ENCODE data around the gene NFILZ. TPM values are rescaled to one million over a fixed set of nuclear protein-coding genes. Genes with fewer than 3 reads are reported as not detected.
A peak's percentile ranks its signal among the peaks of the same experiment; 100 is the strongest.

The NFILZ gene, protein sequence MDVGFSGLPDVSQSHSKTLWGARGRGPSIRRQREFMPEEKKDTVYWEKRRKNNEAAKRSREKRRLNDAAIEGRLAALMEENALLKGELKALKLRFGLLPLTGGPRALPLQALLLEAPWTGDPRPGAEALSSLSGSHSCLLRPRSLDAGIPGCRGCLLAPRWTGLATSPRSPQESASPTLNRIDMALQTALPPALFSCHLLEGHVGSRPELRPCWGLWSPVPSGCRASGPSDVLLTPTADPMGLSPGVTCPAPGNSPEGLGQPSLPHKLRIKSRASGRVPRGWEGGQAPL
- polyA plus RNA-seq (not detected in 3 replicates), polyA minus RNA-seq (not detected in 3 replicates)
- not detected for polyA plus RNA-seq (2011; ENCODE audit: low read depth)
- not detected in 2 replicates for polyA plus RNA-seq (2011; cell fraction: cytosol; rRNA removed)
- not detected in 2 replicates for polyA plus RNA-seq (2011; cell fraction: nucleus; rRNA removed)
- not detected in 2 replicates for polyA plus RNA-seq (2012; ENCODE audit: low replicate concordance)
- polyA minus RNA-seq (2011; cell fraction: cytosol; rRNA and poly(A)+ RNA removed): not detected
- not detected in 2 replicates for polyA minus RNA-seq (2011; cell fraction: nucleus; rRNA and poly(A)+ RNA removed)

DNA sequence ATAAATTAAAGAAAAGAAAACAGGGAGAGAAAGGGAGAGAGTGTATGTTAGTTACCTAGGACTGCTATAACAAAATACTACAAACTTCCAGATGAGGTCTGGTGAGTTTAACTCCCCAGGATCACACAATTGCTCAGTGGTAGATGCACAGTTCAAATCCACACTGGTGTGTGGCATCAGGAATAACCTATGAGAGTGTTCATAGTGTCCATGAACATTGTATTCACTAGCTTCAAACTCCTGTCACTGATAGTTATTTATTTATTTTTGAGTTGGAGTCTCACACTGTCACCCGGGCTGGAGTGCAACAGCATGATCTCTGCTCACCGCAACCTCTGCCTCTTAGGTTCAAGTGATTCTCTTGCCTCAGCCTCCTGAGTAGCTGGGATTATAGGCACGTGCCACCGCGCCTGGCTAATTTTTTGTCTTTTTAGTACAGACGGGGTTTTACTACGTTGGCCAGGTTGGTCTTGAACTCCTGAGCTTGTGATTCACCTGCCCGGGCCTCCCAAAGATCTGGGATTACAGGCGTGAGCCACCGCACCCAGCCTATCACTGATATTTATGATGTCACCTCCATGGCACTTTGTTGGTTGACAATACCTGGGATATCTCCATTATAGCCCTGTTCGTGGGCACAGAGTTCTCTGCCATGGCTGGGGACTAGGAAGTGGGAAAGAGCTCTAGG is at the start of gene NFILZ:
TSS of gene NFILZ (plus strand) at position 638 of the 688 bp plus-strand sequence. CDS start 46,133 bp downstream, outside the sequence.
- no peak within 1 kb of the TSS for H3K4me2 ChIP-seq (ENCODE audit: control insufficient read depth, extremely low read depth, insufficient read depth, low read depth, low read length)
- DNase-seq (ENCODE audit: low read depth, low spot score) (no peak), FAIRE-seq (no peak)
- H3K27ac ChIP-seq (ENCODE audit: control insufficient read depth, insufficient read depth, low read length): no peak within 1 kb of the TSS
- H3K9me1 ChIP-seq (ENCODE audit: control insufficient read depth, extremely low read depth, insufficient read depth, low read length): no peaks in the 10 kb centered on the region
- no peaks in the 10 kb centered on the region for H4K20me1 ChIP-seq (ENCODE audit: control insufficient read depth, extremely low read depth, insufficient read depth, low read length)
- H3K4me1 ChIP-seq (ENCODE audit: control insufficient read depth, extremely low read depth, insufficient read depth, low read length): no peaks in the 10 kb centered on the region
- no peaks in the 10 kb centered on the region for H3K36me3 ChIP-seq (ENCODE audit: control insufficient read depth in 2 of 2, extremely low read depth in 1 of 2, insufficient read depth in 2 of 2, low read length in 2 of 2)
- H2AFZ ChIP-seq (ENCODE audit: control insufficient read depth, low read length): no peak within 1 kb of the TSS
- H3K9ac ChIP-seq (ENCODE audit: control insufficient read depth, extremely low read depth, insufficient read depth, low read length): no peak within 1 kb of the TSS
- H3K27me3 ChIP-seq (ENCODE audit: control insufficient read depth, extremely low read depth, insufficient read depth, low read length): no peaks in the 10 kb centered on the region
- no peak for TF ChIP-seq EZH2 (IDR thresholded peaks at IDR 0.05; ENCODE audit: low read length)
- TF ChIP-seq, protein P1, sequence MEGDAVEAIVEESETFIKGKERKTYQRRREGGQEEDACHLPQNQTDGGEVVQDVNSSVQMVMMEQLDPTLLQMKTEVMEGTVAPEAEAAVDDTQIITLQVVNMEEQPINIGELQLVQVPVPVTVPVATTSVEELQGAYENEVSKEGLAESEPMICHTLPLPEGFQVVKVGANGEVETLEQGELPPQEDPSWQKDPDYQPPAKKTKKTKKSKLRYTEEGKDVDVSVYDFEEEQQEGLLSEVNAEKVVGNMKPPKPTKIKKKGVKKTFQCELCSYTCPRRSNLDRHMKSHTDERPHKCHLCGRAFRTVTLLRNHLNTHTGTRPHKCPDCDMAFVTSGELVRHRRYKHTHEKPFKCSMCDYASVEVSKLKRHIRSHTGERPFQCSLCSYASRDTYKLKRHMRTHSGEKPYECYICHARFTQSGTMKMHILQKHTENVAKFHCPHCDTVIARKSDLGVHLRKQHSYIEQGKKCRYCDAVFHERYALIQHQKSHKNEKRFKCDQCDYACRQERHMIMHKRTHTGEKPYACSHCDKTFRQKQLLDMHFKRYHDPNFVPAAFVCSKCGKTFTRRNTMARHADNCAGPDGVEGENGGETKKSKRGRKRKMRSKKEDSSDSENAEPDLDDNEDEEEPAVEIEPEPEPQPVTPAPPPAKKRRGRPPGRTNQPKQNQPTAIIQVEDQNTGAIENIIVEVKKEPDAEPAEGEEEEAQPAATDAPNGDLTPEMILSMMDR (optimal IDR thresholded peaks at IDR 0.05 in 1 of 3, IDR thresholded peaks at IDR 0.05 in 1 of 3, conservative IDR thresholded peaks at IDR 0.05 in 1 of 3; ENCODE audit: extremely low read depth in 1 of 3, insufficient read depth in 2 of 3, low read length in 3 of 3): no peak
- no peaks in the 10 kb centered on the region for H3K9me3 ChIP-seq (ENCODE audit: control insufficient read depth, low read depth, low read length)
- H3K79me2 ChIP-seq (ENCODE audit: control insufficient read depth, insufficient read depth, low read length): no peaks in the 10 kb centered on the region
- dilution Hi-C loops (cut with MboI; ENCODE audit: extremely low pct_ligation_motif_present, low sequenced_read_pairs): no loop called here
- H3K4me3 ChIP-seq (ENCODE audit: control insufficient read depth in 2 of 3, extremely low read depth in 1 of 3, insufficient read depth in 2 of 3, low read depth in 1 of 3, low read length in 3 of 3): no peak within 1 kb of the TSS

DNA sequence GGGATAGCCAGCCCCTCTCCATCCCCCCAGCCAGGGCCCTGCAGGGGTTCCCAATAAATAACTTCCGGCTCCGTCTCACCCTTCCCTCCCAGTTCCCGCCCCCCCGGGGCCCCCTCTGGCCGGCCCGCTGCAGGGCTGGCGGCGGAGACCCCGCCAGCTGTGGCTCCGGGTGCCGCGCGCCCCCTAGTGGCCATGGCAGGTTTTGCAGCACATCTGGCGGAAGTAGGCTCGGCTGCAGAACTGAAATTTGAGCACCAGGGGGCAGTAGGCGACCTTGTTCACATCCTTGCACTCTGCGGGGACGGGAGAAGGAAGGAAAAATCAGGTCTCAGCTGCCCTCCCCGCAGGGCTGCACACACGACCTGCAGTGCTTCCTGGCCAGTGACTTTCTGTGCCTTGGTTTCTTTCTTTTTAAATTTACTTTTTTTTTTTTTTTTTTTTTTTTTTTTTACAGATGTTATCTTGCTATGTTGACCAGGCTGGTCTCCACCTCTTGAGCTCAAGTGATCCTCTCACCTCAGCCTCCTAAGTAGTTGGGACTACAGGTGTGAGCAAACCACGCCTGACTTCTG is 49.6 kb upstream of the NFILZ start:
- Histone ChIP-seq H3K9me1 (ENCODE audit: control insufficient read depth, extremely low read depth, insufficient read depth, low read length) (no peaks in the 10 kb centered on the region), H3K9ac (ENCODE audit: control insufficient read depth, extremely low read depth, insufficient read depth, low read length) (no peak overlapping the region), H2AFZ (ENCODE audit: control insufficient read depth, low read length) (no peak overlapping the region), H3K27me3 (ENCODE audit: control insufficient read depth, extremely low read depth, insufficient read depth, low read length) (no peaks in the 10 kb centered on the region), H3K27ac (ENCODE audit: control insufficient read depth, insufficient read depth, low read length) (no peak overlapping the region), H3K4me2 (ENCODE audit: control insufficient read depth, extremely low read depth, insufficient read depth, low read depth, low read length) (no peak overlapping the region), H3K4me3 (ENCODE audit: control insufficient read depth in 2 of 3, extremely low read depth in 1 of 3, insufficient read depth in 2 of 3, low read depth in 1 of 3, low read length in 3 of 3) (no peak overlapping the region), H4K20me1 (ENCODE audit: control insufficient read depth, extremely low read depth, insufficient read depth, low read length) (no peaks in the 10 kb centered on the region), H3K36me3 (ENCODE audit: control insufficient read depth in 2 of 2, extremely low read depth in 1 of 2, insufficient read depth in 2 of 2, low read length in 2 of 2) (no peaks in the 10 kb centered on the region), H3K4me1 (ENCODE audit: control insufficient read depth, extremely low read depth, insufficient read depth, low read length) (peaks cover under 1% of the 10 kb centered on the region), H3K9me3 (ENCODE audit: control insufficient read depth, low read depth, low read length) (no peaks in the 10 kb centered on the region), H3K79me2 (ENCODE audit: control insufficient read depth, insufficient read depth, low read length) (no peaks in the 10 kb centered on the region)
- TF ChIP-seq, protein P1 (optimal IDR thresholded peaks at IDR 0.05 in 1 of 3, IDR thresholded peaks at IDR 0.05 in 1 of 3, conservative IDR thresholded peaks at IDR 0.05 in 1 of 3; ENCODE audit: extremely low read depth in 1 of 3, insufficient read depth in 2 of 3, low read length in 3 of 3): peak; percentile 96 to 97 (median 97)
- no peak for TF ChIP-seq EZH2 (IDR thresholded peaks at IDR 0.05; ENCODE audit: low read length)
- DNase-seq (ENCODE audit: low read depth, low spot score): no peak
- FAIRE-seq: peak; percentile 49
- dilution Hi-C loops (cut with MboI; ENCODE audit: extremely low pct_ligation_motif_present, low sequenced_read_pairs): no loop called here
